H9 (cell line): Measurements from ENCODE around the gene CRY2. TPM values are rescaled to one million over a fixed set of nuclear protein-coding genes. Genes with fewer than 3 reads are reported as not detected.

Experiments
- DNase-seq: peaks from one replicate; pipeline ENCODE4 v3.0.0-alpha.2; 2017
- H2AFZ ChIP-seq: one replicate; pipeline ENCODE4 v1.6.1; 2013; ENCODE audit warnings: mild to moderate bottlenecking, low read length, control low read depth, moderate library complexity
- H2AK5ac ChIP-seq: 2 replicates; pipeline ENCODE4 v1.6.1; 2013; ENCODE audit warnings: low read length, control low read depth, mixed read lengths; ENCODE audit not compliant: insufficient read length
- H2BK120ac ChIP-seq: one replicate; pipeline ENCODE4 v1.6.1; 2013; ENCODE audit warnings: low read depth, mild to moderate bottlenecking, low read length, control low read depth, inconsistent platforms; ENCODE audit not compliant: poor library complexity, severe bottlenecking
- H2BK12ac ChIP-seq: 2 replicates; pipeline ENCODE4 v1.6.1; 2013; ENCODE audit warnings: low read length, control low read depth, mixed read lengths, low read depth; ENCODE audit not compliant: insufficient read length
- H2BK15ac ChIP-seq: 2 replicates; pipeline ENCODE4 v1.6.1; 2013; ENCODE audit warnings: low read depth, low read length, control low read depth
- H2BK20ac ChIP-seq: one replicate; pipeline ENCODE4 v1.6.1; 2013; ENCODE audit warnings: low read depth, mild to moderate bottlenecking, low read length, control low read depth, inconsistent platforms; ENCODE audit not compliant: poor library complexity, severe bottlenecking
- H2BK5ac ChIP-seq: 2 replicates; pipeline ENCODE4 v1.6.1; 2013; ENCODE audit warnings: low read length, control low read depth, mixed read lengths; ENCODE audit not compliant: insufficient read length
- H3K14ac ChIP-seq: 2 replicates; pipeline ENCODE4 v1.6.1; 2013; ENCODE audit warnings: low read length, control low read depth; ENCODE audit not compliant: insufficient read depth
- H3K18ac ChIP-seq: 2 replicates; pipeline ENCODE4 v1.6.1; 2013; ENCODE audit warnings: low read depth, mild to moderate bottlenecking, mixed read lengths, low read length, control low read depth; ENCODE audit not compliant: insufficient read length
- H3K23ac ChIP-seq: 2 replicates; pipeline ENCODE4 v1.6.1; 2013; ENCODE audit warnings: low read length, control low read depth, mixed read lengths, low read depth; ENCODE audit not compliant: insufficient read length
- H3K23me2 ChIP-seq: 2 replicates; pipeline ENCODE4 v1.6.1; 2013; ENCODE audit warnings: low read depth, mild to moderate bottlenecking, mixed read lengths, low read length, control low read depth; ENCODE audit not compliant: insufficient read length, poor library complexity, severe bottlenecking
- H3K27ac ChIP-seq: 2 replicates; pipeline ENCODE4 v1.5.1; 2013; ENCODE audit warnings: low read length, control low read depth, mixed read lengths, low read depth; ENCODE audit not compliant: insufficient read length
- H3K27me3 ChIP-seq: 2 replicates; pipeline ENCODE4 v1.6.1; 2013; ENCODE audit warnings: low read length, control low read depth, inconsistent platforms; ENCODE audit not compliant: insufficient read depth
- H3K4ac ChIP-seq: 2 replicates; pipeline ENCODE4 v1.6.1; 2013; ENCODE audit warnings: low read depth, mild to moderate bottlenecking, control low read depth, inconsistent platforms, low read length, moderate library complexity
- H3K4me1 ChIP-seq: 2 replicates; pipeline ENCODE4 v1.6.1; 2013; ENCODE audit warnings: low read length, control low read depth, inconsistent platforms; ENCODE audit not compliant: insufficient read depth
- H3K4me2 ChIP-seq: 2 replicates; pipeline ENCODE4 v1.6.1; 2013; ENCODE audit warnings: low read length, control low read depth, mixed read lengths; ENCODE audit not compliant: insufficient read length, insufficient read depth
- H3K56ac ChIP-seq: 2 replicates; pipeline ENCODE4 v1.6.1; 2013; ENCODE audit warnings: low read depth, mild to moderate bottlenecking, mixed read lengths, low read length, control low read depth; ENCODE audit not compliant: insufficient read length
- H3K79me1 ChIP-seq: 2 replicates; pipeline ENCODE4 v1.6.1; 2013; ENCODE audit warnings: low read depth, mild to moderate bottlenecking, moderate library complexity, low read length, control low read depth, inconsistent platforms; ENCODE audit not compliant: insufficient read depth, poor library complexity, severe bottlenecking
- H3K79me2 ChIP-seq: 2 replicates; pipeline ENCODE4 v1.6.1; 2013; ENCODE audit warnings: low read length, control low read depth, inconsistent platforms; ENCODE audit not compliant: insufficient read depth
- H3K9ac ChIP-seq: 2 replicates; pipeline ENCODE4 v1.6.1; 2013; ENCODE audit warnings: low read length, control low read depth, mixed read lengths; ENCODE audit not compliant: insufficient read length; ENCODE audit errors: extremely low read depth
- H3K9me3 ChIP-seq: one replicate; pipeline ENCODE4 v1.6.1; 2013; ENCODE audit warnings: low read depth, low read length, inconsistent platforms; ENCODE audit not compliant: control insufficient read depth
- H3T11ph ChIP-seq: one replicate; pipeline ENCODE4 v1.6.1; 2013; ENCODE audit warnings: mild to moderate bottlenecking, low read length, control low read depth, inconsistent platforms
- H4K20me1 ChIP-seq: one replicate; pipeline ENCODE4 v1.6.1; 2013; ENCODE audit not compliant: control insufficient read depth, insufficient read length, insufficient read depth
- H4K5ac ChIP-seq: 2 replicates; pipeline ENCODE4 v1.6.1; 2013; ENCODE audit warnings: low read depth, mild to moderate bottlenecking, mixed read lengths, low read length, control low read depth; ENCODE audit not compliant: insufficient read length
- H4K8ac ChIP-seq: replicated peaks from 2 replicates; pipeline ENCODE4 v1.6.1; 2013; ENCODE audit warnings: low read length, control low read depth, mixed read lengths, low read depth; ENCODE audit not compliant: insufficient read length
- H4K91ac ChIP-seq: 2 replicates; pipeline ENCODE4 v1.6.1; 2013; ENCODE audit warnings: low read depth, mild to moderate bottlenecking, moderate library complexity, mixed read lengths, low read length, control low read depth; ENCODE audit not compliant: insufficient read length
- H3K27ac Mint-ChIP-seq, 3 experiments: 2 replicates in 2 of 3; 3 replicates in 1 of 3; pipeline ENCODE4 v1.8.0; 2020 to 2021; ENCODE audit warnings: mixed read lengths in 3 of 3, mild to moderate bottlenecking in 1 of 3, moderate library complexity in 1 of 3
- H3K27me3 Mint-ChIP-seq: 2 replicates; pipeline ENCODE4 v1.8.0; 2021; ENCODE audit warnings: low read depth, mild to moderate bottlenecking, moderate library complexity, mixed read lengths
- H3K36me3 Mint-ChIP-seq, 3 experiments: 2 replicates in 2 of 3; 3 replicates in 1 of 3; pipeline ENCODE4 v1.8.0; 2020 to 2021; ENCODE audit warnings: low read depth in 3 of 3, mixed read lengths in 3 of 3; ENCODE audit not compliant: insufficient read depth in 1 of 3
- H3K4me1 Mint-ChIP-seq, 2 experiments: 2 replicates each; pipeline ENCODE4 v1.8.0; 2020; ENCODE audit warnings: mixed read lengths in 2 of 2
- H3K4me3 Mint-ChIP-seq, 2 experiments: 2 replicates in 1 of 2; 3 replicates in 1 of 2; pipeline ENCODE4 v1.8.0; 2020 to 2021; ENCODE audit warnings: mild to moderate bottlenecking in 2 of 2, mixed read lengths in 2 of 2, moderate library complexity in 1 of 2
- H3K9me3 Mint-ChIP-seq, 2 experiments: 2 replicates in 1 of 2; 3 replicates in 1 of 2; pipeline ENCODE4 v1.8.0; 2020; ENCODE audit warnings: mild to moderate bottlenecking in 2 of 2, mixed read lengths in 2 of 2, moderate library complexity in 1 of 2
- WGBS: extraction: QIAGEN DNeasy Blood & Tissue Kit; methylation state at CpG from one replicate; pipeline ENCODE4 v1.1.7; 2013; ENCODE audit warnings: missing lambda C conversion rate, low lambda C conversion rate, mixed read lengths; ENCODE audit not compliant: insufficient read length; ENCODE audit errors: extremely low coverage; 5-methylcytosine and 5-hydroxymethylcytosine counted together
- total RNA-seq: library from RNA; stranded (reverse); gene quantifications from 2 replicates; pipeline ENCODE4 v1.2.1, GENCODE V29; 2021
- TF ChIP-seq, protein P1 (sequence below): fragments of 200-600 bp; sonication (generic); conservative IDR thresholded peaks from 3 replicates; pipeline ENCODE4 v1.8.0; 2021; ENCODE audit warnings: antibody characterized with exemption, mild to moderate bottlenecking

Gene CRY2
- total RNA-seq, 1 experiment from 2014 or later = 14.4 TPM

DNA sequence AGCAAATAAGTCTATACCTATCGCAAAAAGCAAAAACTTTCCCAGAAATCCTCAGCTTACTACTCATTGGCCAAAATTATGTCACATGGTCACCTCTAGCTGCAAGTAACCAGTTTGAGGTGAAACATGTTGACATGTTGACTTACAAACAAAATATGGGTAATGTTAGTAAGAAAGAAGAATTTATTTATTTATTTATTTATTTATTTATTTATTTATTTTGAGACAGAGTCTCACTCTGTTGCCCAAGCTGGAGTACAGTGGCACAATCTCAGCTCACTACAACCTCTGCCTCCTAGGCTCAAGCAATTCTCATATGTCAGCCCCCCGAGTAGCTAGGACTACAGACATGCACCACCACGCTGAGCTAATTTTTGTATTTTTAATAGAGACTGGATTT lies 47.7 kb upstream of the CRY2 start:
- Histone ChIP-seq H2AFZ (no peak overlapping the region), H3K4me1 (no peaks in the 10 kb centered on the region), H4K5ac (no peak overlapping the region), H3K14ac (no peak overlapping the region), H3K27me3 (peaks cover 2% of the 10 kb centered on the region; the same call in 1 of the 2 replicates), H3K56ac (no peak overlapping the region), H3K23ac (no peak overlapping the region), H2AK5ac (no peak overlapping the region), H3K9me3 (no peaks in the 10 kb centered on the region), H3K79me1 (no peaks in the 10 kb centered on the region), H3K9ac (no peak overlapping the region), H2BK5ac (no peak overlapping the region), H2BK20ac (no peak overlapping the region), H3K4me2 (no peak overlapping the region), H2BK120ac (no peak overlapping the region), H3T11ph (no peak overlapping the region), H4K91ac (no peak overlapping the region), H2BK12ac (no peak overlapping the region), H3K4ac (no peak overlapping the region), H3K79me2 (no peaks in the 10 kb centered on the region), H4K8ac (no peak overlapping the region), H3K23me2 (peaks cover 2% of the 10 kb centered on the region), H2BK15ac (no peak overlapping the region), H3K27ac (no peak overlapping the region), H4K20me1 (no peaks in the 10 kb centered on the region), H3K18ac (no peak overlapping the region)
- Mint-ChIP-seq H3K36me3 (no peaks in the 10 kb centered on the region; a peak in 1 of 7 replicates), H3K4me3 (no peak overlapping the region), H3K9me3 (peaks cover 0 to 2% of the 10 kb centered on the region in 2 experiments; a peak in 1 of 5 replicates), H3K27ac (no peak overlapping the region; a peak in 1 of 7 replicates), H3K27me3 (peaks cover 27% of the 10 kb centered on the region), H3K4me1 (peaks cover 3 to 9% of the 10 kb centered on the region in 2 experiments; a peak in 3 of 4 replicates)
- TF ChIP-seq, protein P1, sequence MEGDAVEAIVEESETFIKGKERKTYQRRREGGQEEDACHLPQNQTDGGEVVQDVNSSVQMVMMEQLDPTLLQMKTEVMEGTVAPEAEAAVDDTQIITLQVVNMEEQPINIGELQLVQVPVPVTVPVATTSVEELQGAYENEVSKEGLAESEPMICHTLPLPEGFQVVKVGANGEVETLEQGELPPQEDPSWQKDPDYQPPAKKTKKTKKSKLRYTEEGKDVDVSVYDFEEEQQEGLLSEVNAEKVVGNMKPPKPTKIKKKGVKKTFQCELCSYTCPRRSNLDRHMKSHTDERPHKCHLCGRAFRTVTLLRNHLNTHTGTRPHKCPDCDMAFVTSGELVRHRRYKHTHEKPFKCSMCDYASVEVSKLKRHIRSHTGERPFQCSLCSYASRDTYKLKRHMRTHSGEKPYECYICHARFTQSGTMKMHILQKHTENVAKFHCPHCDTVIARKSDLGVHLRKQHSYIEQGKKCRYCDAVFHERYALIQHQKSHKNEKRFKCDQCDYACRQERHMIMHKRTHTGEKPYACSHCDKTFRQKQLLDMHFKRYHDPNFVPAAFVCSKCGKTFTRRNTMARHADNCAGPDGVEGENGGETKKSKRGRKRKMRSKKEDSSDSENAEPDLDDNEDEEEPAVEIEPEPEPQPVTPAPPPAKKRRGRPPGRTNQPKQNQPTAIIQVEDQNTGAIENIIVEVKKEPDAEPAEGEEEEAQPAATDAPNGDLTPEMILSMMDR = no peak
- no peak for DNase-seq
- no CpG with 5 or more reads among the region's 3 CpGs for WGBS
